ENCODE measurements around the gene METTL8.

- TF ChIP-seq SAFB2 (CRISPR knock-in tag; IDR thresholded peaks at IDR 0.05; ENCODE audit: borderline replicate concordance, low read depth) (no peak), ZNF615 (CRISPR knock-in tag; IDR thresholded peaks at IDR 0.05; ENCODE audit: borderline replicate concordance) (no peak), ZNF30 (CRISPR knock-in tag; IDR thresholded peaks at IDR 0.05) (no peak), MTERF4 (CRISPR knock-in tag; IDR thresholded peaks at IDR 0.05) (no peak), KAT7 (CRISPR knock-in tag; IDR thresholded peaks at IDR 0.05; ENCODE audit: borderline replicate concordance) (no peak), PTBP1 (IDR thresholded peaks at IDR 0.05; ENCODE audit: low read depth, low read length, poor library complexity, severe bottlenecking) (no peak), ZNF383 (CRISPR knock-in tag; IDR thresholded peaks at IDR 0.05; ENCODE audit: borderline replicate concordance) (no peak), ZNF431 (CRISPR knock-in tag; IDR thresholded peaks at IDR 0.05; ENCODE audit: borderline replicate concordance, low read depth) (no peak), POLR2A (IDR thresholded peaks at IDR 0.05; ENCODE audit: insufficient read depth in 1 of 2, low read depth in 2 of 2, low read length in 2 of 2) (no peak), CTCF (CRISPR knock-in tag; IDR thresholded peaks at IDR 0.05) (no peak), ZNF546 (CRISPR knock-in tag; conservative IDR thresholded peaks at IDR 0.05) (no peak), KDM3A (CRISPR knock-in tag; IDR thresholded peaks at IDR 0.05; ENCODE audit: low read depth) (no peak)
- TF ChIP-seq, protein P1, sequence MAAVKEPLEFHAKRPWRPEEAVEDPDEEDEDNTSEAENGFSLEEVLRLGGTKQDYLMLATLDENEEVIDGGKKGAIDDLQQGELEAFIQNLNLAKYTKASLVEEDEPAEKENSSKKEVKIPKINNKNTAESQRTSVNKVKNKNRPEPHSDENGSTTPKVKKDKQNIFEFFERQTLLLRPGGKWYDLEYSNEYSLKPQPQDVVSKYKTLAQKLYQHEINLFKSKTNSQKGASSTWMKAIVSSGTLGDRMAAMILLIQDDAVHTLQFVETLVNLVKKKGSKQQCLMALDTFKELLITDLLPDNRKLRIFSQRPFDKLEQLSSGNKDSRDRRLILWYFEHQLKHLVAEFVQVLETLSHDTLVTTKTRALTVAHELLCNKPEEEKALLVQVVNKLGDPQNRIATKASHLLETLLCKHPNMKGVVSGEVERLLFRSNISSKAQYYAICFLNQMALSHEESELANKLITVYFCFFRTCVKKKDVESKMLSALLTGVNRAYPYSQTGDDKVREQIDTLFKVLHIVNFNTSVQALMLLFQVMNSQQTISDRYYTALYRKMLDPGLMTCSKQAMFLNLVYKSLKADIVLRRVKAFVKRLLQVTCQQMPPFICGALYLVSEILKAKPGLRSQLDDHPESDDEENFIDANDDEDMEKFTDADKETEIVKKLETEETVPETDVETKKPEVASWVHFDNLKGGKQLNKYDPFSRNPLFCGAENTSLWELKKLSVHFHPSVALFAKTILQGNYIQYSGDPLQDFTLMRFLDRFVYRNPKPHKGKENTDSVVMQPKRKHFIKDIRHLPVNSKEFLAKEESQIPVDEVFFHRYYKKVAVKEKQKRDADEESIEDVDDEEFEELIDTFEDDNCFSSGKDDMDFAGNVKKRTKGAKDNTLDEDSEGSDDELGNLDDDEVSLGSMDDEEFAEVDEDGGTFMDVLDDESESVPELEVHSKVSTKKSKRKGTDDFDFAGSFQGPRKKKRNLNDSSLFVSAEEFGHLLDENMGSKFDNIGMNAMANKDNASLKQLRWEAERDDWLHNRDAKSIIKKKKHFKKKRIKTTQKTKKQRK (IDR thresholded peaks at IDR 0.05; ENCODE audit: low read length), result no peak
Measured at GRCh38 chr2:171318463-171318934, 115.3 kb downstream of the METTL8 start.

All from HepG2 (cell line).